ENCODE results near the gene CARM1. TPM values are rescaled to one million over a fixed set of nuclear protein-coding genes. Genes with fewer than 3 reads are reported as not detected.

Gene CARM1
- total and polyA plus RNA-seq, 2 of the 13 experiments (the other 11 are each of a cell fraction or from before 2014, with no cell fraction given) = 27.6 to 55.8 TPM

DNA sequence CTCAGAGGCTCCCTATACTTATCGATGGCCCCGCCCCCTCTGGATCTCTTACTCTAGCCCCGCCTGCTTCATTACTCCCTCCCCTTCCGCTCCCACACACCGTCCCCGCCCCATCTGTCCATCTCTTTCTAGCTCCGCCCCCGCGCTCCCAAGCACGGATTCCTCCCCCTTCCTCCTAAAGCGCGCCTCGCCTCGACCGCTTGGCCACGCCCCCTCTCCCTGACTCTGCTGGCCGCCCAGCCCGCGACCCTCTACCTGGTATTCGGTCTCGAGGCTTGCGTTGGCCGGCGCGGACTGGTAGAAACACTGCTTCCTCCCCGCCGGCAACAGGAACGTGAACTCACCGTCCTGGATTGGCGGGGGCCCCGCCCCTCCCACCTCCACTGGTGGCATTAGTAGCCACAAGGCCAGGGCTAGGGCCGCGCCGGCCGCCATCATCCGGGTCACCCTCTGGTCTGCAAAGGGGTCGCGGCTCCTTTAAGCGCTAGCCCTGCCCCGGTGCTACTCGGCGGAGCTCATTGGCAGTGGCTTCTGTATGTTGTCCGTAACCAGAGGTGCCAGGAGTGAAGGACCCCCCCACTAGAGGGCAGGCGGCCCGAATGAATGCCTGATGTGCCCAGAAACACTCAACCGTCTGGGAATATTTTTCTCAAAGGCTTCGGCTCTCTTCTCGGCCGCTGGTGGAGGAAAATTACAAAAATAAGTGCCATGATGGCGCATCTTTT lies 35.4 kb upstream of the CARM1 start, which contains the start of gene TMED1 (continued):
- TF ChIP-seq, protein P1, sequence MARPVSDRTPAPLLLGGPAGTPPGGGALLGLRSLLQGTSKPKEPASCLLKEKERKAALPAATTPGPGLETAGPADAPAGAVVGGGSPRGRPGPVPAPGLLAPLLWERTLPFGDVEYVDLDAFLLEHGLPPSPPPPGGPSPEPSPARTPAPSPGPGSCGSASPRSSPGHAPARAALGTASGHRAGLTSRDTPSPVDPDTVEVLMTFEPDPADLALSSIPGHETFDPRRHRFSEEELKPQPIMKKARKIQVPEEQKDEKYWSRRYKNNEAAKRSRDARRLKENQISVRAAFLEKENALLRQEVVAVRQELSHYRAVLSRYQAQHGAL (CRISPR knock-in tag; IDR thresholded peaks at IDR 0.05; ENCODE audit: not compliant biosample characterization) = no peak
- TF ChIP-seq SATB2 (CRISPR knock-in tag; IDR thresholded peaks at IDR 0.05) = no peak
- TF ChIP-seq, protein P2, sequence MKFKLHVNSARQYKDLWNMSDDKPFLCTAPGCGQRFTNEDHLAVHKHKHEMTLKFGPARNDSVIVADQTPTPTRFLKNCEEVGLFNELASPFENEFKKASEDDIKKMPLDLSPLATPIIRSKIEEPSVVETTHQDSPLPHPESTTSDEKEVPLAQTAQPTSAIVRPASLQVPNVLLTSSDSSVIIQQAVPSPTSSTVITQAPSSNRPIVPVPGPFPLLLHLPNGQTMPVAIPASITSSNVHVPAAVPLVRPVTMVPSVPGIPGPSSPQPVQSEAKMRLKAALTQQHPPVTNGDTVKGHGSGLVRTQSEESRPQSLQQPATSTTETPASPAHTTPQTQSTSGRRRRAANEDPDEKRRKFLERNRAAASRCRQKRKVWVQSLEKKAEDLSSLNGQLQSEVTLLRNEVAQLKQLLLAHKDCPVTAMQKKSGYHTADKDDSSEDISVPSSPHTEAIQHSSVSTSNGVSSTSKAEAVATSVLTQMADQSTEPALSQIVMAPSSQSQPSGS (CRISPR knock-in tag; IDR thresholded peaks at IDR 0.05) = peak; percentile 17; the same call in 1 of the 2 replicates
- peak; percentile 82; the same call in 1 of the 2 replicates for TF ChIP-seq ZNF34 (CRISPR knock-in tag; IDR thresholded peaks at IDR 0.05; ENCODE audit: borderline replicate concordance)
- TF ChIP-seq ZBTB1 (CRISPR knock-in tag; IDR thresholded peaks at IDR 0.05; ENCODE audit: borderline replicate concordance) = no peak
- no peak for TF ChIP-seq PRPF4 (IDR thresholded peaks at IDR 0.05; ENCODE audit: low read depth, low read length, poor library complexity, severe bottlenecking)
- TF ChIP-seq, protein P3, sequence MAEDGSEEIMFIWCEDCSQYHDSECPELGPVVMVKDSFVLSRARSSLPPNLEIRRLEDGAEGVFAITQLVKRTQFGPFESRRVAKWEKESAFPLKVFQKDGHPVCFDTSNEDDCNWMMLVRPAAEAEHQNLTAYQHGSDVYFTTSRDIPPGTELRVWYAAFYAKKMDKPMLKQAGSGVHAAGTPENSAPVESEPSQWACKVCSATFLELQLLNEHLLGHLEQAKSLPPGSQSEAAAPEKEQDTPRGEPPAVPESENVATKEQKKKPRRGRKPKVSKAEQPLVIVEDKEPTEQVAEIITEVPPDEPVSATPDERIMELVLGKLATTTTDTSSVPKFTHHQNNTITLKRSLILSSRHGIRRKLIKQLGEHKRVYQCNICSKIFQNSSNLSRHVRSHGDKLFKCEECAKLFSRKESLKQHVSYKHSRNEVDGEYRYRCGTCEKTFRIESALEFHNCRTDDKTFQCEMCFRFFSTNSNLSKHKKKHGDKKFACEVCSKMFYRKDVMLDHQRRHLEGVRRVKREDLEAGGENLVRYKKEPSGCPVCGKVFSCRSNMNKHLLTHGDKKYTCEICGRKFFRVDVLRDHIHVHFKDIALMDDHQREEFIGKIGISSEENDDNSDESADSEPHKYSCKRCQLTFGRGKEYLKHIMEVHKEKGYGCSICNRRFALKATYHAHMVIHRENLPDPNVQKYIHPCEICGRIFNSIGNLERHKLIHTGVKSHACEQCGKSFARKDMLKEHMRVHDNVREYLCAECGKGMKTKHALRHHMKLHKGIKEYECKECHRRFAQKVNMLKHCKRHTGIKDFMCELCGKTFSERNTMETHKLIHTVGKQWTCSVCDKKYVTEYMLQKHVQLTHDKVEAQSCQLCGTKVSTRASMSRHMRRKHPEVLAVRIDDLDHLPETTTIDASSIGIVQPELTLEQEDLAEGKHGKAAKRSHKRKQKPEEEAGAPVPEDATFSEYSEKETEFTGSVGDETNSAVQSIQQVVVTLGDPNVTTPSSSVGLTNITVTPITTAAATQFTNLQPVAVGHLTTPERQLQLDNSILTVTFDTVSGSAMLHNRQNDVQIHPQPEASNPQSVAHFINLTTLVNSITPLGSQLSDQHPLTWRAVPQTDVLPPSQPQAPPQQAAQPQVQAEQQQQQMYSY (CRISPR knock-in tag; IDR thresholded peaks at IDR 0.05) = no peak
- TF ChIP-seq THAP11 (CRISPR knock-in tag; IDR thresholded peaks at IDR 0.05) = peak; percentile 76
- TF ChIP-seq, protein P4, sequence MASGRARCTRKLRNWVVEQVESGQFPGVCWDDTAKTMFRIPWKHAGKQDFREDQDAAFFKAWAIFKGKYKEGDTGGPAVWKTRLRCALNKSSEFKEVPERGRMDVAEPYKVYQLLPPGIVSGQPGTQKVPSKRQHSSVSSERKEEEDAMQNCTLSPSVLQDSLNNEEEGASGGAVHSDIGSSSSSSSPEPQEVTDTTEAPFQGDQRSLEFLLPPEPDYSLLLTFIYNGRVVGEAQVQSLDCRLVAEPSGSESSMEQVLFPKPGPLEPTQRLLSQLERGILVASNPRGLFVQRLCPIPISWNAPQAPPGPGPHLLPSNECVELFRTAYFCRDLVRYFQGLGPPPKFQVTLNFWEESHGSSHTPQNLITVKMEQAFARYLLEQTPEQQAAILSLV (CRISPR knock-in tag; IDR thresholded peaks at IDR 0.05; ENCODE audit: borderline replicate concordance) = no peak
- TF ChIP-seq, protein P5, sequence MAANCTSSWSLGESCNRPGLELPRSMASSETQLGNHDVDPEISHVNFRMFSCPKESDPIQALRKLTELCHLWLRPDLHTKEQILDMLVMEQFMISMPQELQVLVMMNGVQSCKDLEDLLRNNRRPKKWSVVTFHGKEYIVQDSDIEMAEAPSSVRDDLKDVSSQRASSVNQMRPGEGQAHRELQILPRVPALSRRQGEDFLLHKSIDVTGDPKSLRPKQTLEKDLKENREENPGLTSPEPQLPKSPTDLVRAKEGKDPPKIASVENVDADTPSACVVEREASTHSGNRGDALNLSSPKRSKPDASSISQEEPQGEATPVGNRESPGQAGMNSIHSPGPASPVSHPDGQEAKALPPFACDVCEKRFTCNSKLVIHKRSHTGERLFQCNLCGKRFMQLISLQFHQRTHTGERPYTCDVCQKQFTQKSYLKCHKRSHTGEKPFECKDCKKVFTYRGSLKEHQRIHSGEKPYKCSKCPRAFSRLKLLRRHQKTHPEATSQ (CRISPR knock-in tag; IDR thresholded peaks at IDR 0.05; ENCODE audit: borderline replicate concordance) = no peak; the same call in 1 of the 2 replicates
- no peak for TF ChIP-seq ZNF572 (CRISPR knock-in tag; IDR thresholded peaks at IDR 0.05)
- TF ChIP-seq SRF (IDR thresholded peaks at IDR 0.05; ENCODE audit: low read depth, low read length) = no peak
- TF ChIP-seq, protein P6, sequence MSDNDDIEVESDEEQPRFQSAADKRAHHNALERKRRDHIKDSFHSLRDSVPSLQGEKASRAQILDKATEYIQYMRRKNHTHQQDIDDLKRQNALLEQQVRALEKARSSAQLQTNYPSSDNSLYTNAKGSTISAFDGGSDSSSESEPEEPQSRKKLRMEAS (IDR thresholded peaks at IDR 0.05) = no peak; the same call in 1 of the 2 replicates
- no peak for TF ChIP-seq RELA (CRISPR knock-in tag; IDR thresholded peaks at IDR 0.05)
- TF ChIP-seq, protein P7, sequence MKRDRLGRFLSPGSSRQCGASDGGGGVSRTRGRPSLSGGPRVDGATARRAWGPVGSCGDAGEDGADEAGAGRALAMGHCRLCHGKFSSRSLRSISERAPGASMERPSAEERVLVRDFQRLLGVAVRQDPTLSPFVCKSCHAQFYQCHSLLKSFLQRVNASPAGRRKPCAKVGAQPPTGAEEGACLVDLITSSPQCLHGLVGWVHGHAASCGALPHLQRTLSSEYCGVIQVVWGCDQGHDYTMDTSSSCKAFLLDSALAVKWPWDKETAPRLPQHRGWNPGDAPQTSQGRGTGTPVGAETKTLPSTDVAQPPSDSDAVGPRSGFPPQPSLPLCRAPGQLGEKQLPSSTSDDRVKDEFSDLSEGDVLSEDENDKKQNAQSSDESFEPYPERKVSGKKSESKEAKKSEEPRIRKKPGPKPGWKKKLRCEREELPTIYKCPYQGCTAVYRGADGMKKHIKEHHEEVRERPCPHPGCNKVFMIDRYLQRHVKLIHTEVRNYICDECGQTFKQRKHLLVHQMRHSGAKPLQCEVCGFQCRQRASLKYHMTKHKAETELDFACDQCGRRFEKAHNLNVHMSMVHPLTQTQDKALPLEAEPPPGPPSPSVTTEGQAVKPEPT (CRISPR knock-in tag; IDR thresholded peaks at IDR 0.05; ENCODE audit: low read depth) = peak; percentile 63; the same call in 1 of the 2 replicates
- TF ChIP-seq XRCC5 (optimal IDR thresholded peaks at IDR 0.05; ENCODE audit: low read length) = no peak
- TF ChIP-seq TEAD2 (CRISPR knock-in tag; IDR thresholded peaks at IDR 0.05) = no peak
- no peak for TF ChIP-seq NFATC3 (CRISPR knock-in tag; IDR thresholded peaks at IDR 0.05)
